ENCODE measurements around the gene CUL7. TPM values are rescaled to one million over a fixed set of nuclear protein-coding genes. Genes with fewer than 3 reads are reported as not detected.
A peak's percentile ranks its signal among the peaks of the same experiment; 100 is the strongest.

The CUL7 gene
- total RNA-seq, 1 experiment from 2014 or later = 20.8 TPM

DNA sequence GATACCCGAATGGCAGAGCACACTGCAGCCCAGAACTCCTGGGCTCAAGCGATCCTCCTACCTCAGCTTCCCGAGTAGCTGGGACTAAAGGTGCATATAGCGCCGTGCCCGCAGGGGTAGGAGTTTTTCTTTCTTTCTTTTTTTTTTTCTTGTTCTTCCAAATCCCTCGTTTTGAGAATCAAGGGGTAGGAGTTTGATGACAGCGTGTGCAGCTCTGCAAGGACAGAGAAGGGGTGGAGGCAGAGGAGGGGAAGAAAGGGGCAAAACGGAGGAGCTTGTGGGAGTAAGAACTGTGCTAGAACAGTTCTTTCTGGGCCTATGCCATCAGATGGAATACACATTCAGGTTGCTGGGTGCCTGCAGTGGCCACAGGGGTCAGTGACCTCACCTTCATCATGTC lies 16.9 kb downstream of the CUL7 start:
- H3K27me3 Mint-ChIP-seq (ENCODE audit: low read depth) = no peaks in the 10 kb centered on the region
- H3K27ac Mint-ChIP-seq = no peak overlapping the region
- no peak overlapping the region for H3K4me3 Mint-ChIP-seq
- no peaks in the 10 kb centered on the region for H3K4me1 Mint-ChIP-seq
- DNase-seq (ENCODE audit: low spot score) (no peak), ATAC-seq (no peak)
- POLR2A ChIA-PET = no interaction called here
- TF ChIP-seq ESRRA (CRISPR knock-in tag; IDR thresholded peaks at IDR 0.05; ENCODE audit: borderline replicate concordance) (no peak), PRRX2 (CRISPR knock-in tag; IDR thresholded peaks at IDR 0.05) (no peak), ZNF219 (CRISPR knock-in tag; IDR thresholded peaks at IDR 0.05; ENCODE audit: borderline replicate concordance) (no peak), HMGA2 (CRISPR knock-in tag; IDR thresholded peaks at IDR 0.05) (no peak), SMAD3 (CRISPR knock-in tag; IDR thresholded peaks at IDR 0.05; ENCODE audit: borderline replicate concordance) (no peak), TEAD1 (CRISPR knock-in tag; IDR thresholded peaks at IDR 0.05) (no peak), ZNF396 (CRISPR knock-in tag; IDR thresholded peaks at IDR 0.05; ENCODE audit: borderline replicate concordance) (no peak)
- TF ChIP-seq, protein P1, sequence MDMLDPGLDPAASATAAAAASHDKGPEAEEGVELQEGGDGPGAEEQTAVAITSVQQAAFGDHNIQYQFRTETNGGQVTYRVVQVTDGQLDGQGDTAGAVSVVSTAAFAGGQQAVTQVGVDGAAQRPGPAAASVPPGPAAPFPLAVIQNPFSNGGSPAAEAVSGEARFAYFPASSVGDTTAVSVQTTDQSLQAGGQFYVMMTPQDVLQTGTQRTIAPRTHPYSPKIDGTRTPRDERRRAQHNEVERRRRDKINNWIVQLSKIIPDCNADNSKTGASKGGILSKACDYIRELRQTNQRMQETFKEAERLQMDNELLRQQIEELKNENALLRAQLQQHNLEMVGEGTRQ (CRISPR knock-in tag; IDR thresholded peaks at IDR 0.05) = no peak
- TF ChIP-seq, protein P2, sequence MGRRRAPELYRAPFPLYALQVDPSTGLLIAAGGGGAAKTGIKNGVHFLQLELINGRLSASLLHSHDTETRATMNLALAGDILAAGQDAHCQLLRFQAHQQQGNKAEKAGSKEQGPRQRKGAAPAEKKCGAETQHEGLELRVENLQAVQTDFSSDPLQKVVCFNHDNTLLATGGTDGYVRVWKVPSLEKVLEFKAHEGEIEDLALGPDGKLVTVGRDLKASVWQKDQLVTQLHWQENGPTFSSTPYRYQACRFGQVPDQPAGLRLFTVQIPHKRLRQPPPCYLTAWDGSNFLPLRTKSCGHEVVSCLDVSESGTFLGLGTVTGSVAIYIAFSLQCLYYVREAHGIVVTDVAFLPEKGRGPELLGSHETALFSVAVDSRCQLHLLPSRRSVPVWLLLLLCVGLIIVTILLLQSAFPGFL (CRISPR knock-in tag; IDR thresholded peaks at IDR 0.05; ENCODE audit: borderline replicate concordance) = no peak
- TF ChIP-seq, protein P3, sequence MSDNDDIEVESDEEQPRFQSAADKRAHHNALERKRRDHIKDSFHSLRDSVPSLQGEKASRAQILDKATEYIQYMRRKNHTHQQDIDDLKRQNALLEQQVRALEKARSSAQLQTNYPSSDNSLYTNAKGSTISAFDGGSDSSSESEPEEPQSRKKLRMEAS (CRISPR knock-in tag; IDR thresholded peaks at IDR 0.05) = no peak
- peaks cover 45% of the 10 kb centered on the region for H3K36me3 Mint-ChIP-seq
- no peaks in the 10 kb centered on the region for H3K9me3 Mint-ChIP-seq
- CTCF ChIA-PET = no interaction called here

DNA sequence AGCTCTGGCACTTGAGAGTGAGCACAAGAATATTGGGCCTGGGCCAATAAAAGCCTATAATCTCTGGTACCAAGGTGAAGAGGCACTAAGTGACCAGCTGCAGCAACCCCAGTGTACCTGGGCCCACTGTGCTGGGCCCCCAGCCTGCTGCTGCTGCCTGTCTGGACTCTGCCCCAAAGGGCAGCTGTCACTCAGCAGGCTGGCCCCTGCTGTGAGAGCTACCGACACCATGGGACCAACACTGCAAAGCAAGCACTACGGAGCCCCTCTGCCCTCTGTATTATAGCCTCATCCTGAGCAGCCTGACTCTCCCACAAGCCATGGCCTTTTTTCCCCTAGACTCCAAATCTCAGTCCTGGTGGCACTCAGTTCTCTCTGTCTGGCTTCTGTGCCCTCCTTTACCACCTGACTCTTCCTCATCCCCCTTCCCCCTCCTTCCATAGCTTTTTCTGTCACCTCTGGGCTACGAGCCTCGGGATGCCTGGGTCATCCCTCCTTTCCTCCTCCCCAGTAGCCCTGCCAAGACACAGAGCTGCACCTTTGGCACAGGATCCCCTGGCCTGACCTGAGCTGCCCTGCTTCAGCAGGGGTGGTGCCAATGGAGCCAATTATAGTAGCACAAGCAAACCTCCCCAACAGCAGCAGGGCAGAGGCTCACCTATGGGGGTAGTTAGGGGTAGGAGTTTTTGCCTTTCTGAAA lies 18.0 kb downstream of the CUL7 start:
- DNase-seq (ENCODE audit: low spot score) = no peak
- H3K27ac Mint-ChIP-seq = no peak overlapping the region
- no peak overlapping the region for H3K4me3 Mint-ChIP-seq
- POLR2A ChIA-PET = interaction anchor here (0.9 to 1.7 kb wide), 2 partner anchors 15 to 18 kb away, joined by 3 read pairs; partner anchors contain the start of gene CUL7
- CTCF ChIA-PET = interaction anchor here (1.0 to 2.5 kb wide), 3 partner anchors 14 to 108 kb away, joined by 3 to 10 read pairs (median 6); partner anchors contain the start of genes KLHDC3, MEA1 and RRP36
- peaks cover 49% of the 10 kb centered on the region for H3K36me3 Mint-ChIP-seq
- ATAC-seq = no peak
- no peaks in the 10 kb centered on the region for H3K4me1 Mint-ChIP-seq
- no peaks in the 10 kb centered on the region for H3K27me3 Mint-ChIP-seq (ENCODE audit: low read depth)
- TF ChIP-seq ETV6 (CRISPR knock-in tag; IDR thresholded peaks at IDR 0.05) = no peak
- H3K9me3 Mint-ChIP-seq = no peaks in the 10 kb centered on the region

DNA sequence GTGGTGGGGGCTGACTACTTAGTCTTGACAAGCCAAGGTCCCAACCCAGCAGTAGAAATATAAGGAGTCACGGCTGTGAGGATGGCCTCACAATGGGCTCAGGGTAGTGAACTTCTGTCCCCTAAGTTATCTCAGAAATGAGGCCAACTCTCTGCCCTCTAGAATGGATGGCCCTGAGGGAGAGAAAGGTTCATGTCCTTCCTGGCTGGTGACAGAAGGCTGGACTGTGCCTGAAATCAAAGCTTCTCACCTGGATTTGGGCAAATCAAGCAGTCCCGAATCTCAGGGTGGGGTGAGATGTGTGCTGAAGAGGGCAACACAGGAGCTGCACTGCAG lies 19.5 kb downstream of the CUL7 start:
- Mint-ChIP-seq H3K4me1 (no peaks in the 10 kb centered on the region), H3K4me3 (no peak overlapping the region), H3K27ac (peak overlapping the region; percentile 36; the same call in 1 of the 2 replicates), H3K36me3 (peaks cover 53% of the 10 kb centered on the region), H3K27me3 (ENCODE audit: low read depth) (no peaks in the 10 kb centered on the region), H3K9me3 (no peaks in the 10 kb centered on the region)
- CTCF ChIA-PET = interaction anchor here (0.5 to 2.5 kb wide), 5 partner anchors 13 to 1015 kb away, joined by 3 to 10 read pairs (median 3); partner anchors contain the start of genes CUL7 and RRP36
- POLR2A ChIA-PET = interaction anchor here (1.7 kb wide), 1 partner anchor 14 kb away, joined by 3 read pairs; no protein-coding TSS in a partner anchor
- DNase-seq (ENCODE audit: low spot score) (no peak), ATAC-seq (no peak)
- TF ChIP-seq, protein P4, sequence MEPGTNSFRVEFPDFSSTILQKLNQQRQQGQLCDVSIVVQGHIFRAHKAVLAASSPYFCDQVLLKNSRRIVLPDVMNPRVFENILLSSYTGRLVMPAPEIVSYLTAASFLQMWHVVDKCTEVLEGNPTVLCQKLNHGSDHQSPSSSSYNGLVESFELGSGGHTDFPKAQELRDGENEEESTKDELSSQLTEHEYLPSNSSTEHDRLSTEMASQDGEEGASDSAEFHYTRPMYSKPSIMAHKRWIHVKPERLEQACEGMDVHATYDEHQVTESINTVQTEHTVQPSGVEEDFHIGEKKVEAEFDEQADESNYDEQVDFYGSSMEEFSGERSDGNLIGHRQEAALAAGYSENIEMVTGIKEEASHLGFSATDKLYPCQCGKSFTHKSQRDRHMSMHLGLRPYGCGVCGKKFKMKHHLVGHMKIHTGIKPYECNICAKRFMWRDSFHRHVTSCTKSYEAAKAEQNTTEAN (CRISPR knock-in tag; IDR thresholded peaks at IDR 0.05) = no peak
- TF ChIP-seq, protein P5, sequence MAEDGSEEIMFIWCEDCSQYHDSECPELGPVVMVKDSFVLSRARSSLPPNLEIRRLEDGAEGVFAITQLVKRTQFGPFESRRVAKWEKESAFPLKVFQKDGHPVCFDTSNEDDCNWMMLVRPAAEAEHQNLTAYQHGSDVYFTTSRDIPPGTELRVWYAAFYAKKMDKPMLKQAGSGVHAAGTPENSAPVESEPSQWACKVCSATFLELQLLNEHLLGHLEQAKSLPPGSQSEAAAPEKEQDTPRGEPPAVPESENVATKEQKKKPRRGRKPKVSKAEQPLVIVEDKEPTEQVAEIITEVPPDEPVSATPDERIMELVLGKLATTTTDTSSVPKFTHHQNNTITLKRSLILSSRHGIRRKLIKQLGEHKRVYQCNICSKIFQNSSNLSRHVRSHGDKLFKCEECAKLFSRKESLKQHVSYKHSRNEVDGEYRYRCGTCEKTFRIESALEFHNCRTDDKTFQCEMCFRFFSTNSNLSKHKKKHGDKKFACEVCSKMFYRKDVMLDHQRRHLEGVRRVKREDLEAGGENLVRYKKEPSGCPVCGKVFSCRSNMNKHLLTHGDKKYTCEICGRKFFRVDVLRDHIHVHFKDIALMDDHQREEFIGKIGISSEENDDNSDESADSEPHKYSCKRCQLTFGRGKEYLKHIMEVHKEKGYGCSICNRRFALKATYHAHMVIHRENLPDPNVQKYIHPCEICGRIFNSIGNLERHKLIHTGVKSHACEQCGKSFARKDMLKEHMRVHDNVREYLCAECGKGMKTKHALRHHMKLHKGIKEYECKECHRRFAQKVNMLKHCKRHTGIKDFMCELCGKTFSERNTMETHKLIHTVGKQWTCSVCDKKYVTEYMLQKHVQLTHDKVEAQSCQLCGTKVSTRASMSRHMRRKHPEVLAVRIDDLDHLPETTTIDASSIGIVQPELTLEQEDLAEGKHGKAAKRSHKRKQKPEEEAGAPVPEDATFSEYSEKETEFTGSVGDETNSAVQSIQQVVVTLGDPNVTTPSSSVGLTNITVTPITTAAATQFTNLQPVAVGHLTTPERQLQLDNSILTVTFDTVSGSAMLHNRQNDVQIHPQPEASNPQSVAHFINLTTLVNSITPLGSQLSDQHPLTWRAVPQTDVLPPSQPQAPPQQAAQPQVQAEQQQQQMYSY (CRISPR knock-in tag; IDR thresholded peaks at IDR 0.05) = no peak
- no peak for TF ChIP-seq OVOL2 (CRISPR knock-in tag; IDR thresholded peaks at IDR 0.05; ENCODE audit: borderline replicate concordance)
